ENCODE measurements around the gene FOXF1. TPM values are rescaled to one million over a fixed set of nuclear protein-coding genes. Genes with fewer than 3 reads are reported as not detected.

FOXF1 gene
- total and polyA plus RNA-seq, 9 donors = 0.22 to 1.5 (median 0.45) TPM

DNA sequence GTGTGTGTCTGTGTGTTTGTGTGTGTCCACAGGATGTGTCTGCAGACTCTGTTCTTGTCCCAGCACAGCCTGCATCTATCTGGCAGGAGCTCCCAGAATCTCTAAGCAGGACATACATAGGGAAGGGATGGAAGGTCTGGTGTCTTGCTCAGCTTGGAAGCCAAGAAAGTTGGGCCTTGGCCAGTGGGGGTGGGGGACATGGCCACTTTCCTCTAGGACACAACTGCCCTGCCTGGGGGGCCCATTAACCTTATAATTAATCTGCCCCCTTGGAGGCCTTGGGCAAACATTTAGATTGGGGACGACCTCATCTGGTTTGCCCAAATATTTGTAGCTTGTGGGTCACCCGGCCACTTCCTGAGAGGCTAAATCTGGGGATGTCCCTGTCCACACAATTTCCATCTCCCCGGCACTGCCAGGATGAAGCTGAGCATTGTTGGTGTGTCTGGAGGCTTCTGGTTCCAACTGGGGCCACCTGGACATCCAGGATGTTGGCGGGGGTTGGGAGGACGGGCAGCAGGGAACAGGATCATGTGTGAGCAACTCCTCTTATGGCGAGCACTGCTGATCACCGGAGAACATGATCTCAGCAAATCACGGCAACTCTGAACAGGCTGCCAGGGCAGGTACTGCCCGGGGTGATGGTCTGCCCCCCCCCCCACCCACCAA is 17.2 kb upstream of the FOXF1 start:
- H3K27me3 ChIP-seq = no peaks in the 10 kb centered on the region
- DNase-seq = no peak
- no peak overlapping the region for H3K27ac ChIP-seq
- H3K9me3 ChIP-seq = peaks cover 0 to 3% of the 10 kb centered on the region in 2 donors
- no peaks in the 10 kb centered on the region for H3K4me1 ChIP-seq (ENCODE audit: insufficient read depth)
- intact Hi-C loops (cut with DNase I) = no loop called here
- no peaks in the 10 kb centered on the region for H3K36me3 ChIP-seq
- TF ChIP-seq POLR2A (IDR thresholded peaks at IDR 0.05) (no peak), CTCF (IDR thresholded peaks at IDR 0.05) (no peak), EP300 (IDR thresholded peaks at IDR 0.05) (no peak)
- 24 to 37% (median 24%) methylated on average over 9 of the region's 9 CpGs for WGBS, 3 donors
- no peak overlapping the region for H3K4me3 ChIP-seq

GRCh38 chr16:86494039-86494564 is 16.2 kb upstream of the FOXF1 start:
- WGBS, 3 donors = 6 to 10% (median 6%) methylated on average over 22 of the region's 22 CpGs
- no peaks in the 10 kb centered on the region for H3K27me3 ChIP-seq
- no peak overlapping the region for H3K4me3 ChIP-seq
- TF ChIP-seq POLR2A (IDR thresholded peaks at IDR 0.05) = no peak
- no peak for TF ChIP-seq EP300 (IDR thresholded peaks at IDR 0.05)
- TF ChIP-seq CTCF (IDR thresholded peaks at IDR 0.05) = no peak
- peaks cover 0 to 3% of the 10 kb centered on the region in 2 donors for H3K9me3 ChIP-seq
- H3K27ac ChIP-seq = no peak overlapping the region
- H3K4me1 ChIP-seq (ENCODE audit: insufficient read depth) = no peaks in the 10 kb centered on the region
- H3K36me3 ChIP-seq = no peaks in the 10 kb centered on the region
- intact Hi-C loops (cut with DNase I) = no loop called here
- DNase-seq = no peak

DNA sequence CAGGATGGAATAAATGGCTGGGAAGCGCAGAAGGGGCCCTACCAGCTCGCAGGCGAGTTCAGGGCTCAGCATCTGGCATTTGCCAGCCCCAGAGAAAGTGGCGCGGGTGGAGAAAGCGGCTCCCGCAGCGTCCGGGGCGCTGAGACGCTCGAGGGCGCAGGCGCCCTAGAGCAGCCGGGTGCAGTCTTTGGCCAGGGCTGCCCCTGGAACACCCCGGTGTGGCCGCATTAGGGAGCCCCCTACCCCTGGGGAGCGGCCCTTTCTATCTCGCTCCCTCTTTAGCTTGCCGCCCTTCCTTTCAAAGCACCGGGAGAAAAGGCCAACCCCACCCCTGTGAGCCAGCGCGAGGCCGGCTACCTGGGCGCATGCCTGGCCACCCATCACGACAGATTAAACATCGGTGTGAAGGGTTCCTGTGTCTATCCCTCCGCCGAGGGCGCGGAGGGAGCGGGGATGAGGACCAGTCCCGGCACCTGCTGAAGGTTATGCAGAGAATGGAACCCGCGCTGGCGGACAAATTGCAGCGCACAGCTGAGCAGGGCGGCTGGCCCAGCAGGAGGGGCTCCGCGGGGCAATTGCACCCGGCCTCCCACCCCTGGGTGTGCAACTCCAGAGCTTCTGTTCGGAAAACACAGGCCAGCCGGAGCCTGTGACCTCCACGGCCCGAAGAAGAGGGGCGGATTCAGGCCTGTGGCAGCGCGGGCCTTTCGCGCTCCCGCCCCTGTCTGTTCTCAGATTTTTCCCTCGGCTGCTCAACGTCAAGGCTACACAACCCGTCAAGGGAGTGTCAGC is 15.6 kb upstream of the FOXF1 start:
- Histone ChIP-seq H3K4me1 (ENCODE audit: insufficient read depth) (no peaks in the 10 kb centered on the region), H3K27me3 (no peaks in the 10 kb centered on the region), H3K4me3 (no peak overlapping the region), H3K27ac (no peak overlapping the region), H3K9me3 (no peaks in the 10 kb centered on the region), H3K36me3 (no peaks in the 10 kb centered on the region)
- TF ChIP-seq CTCF (IDR thresholded peaks at IDR 0.05) (no peak), EP300 (IDR thresholded peaks at IDR 0.05) (no peak), POLR2A (IDR thresholded peaks at IDR 0.05) (no peak)
- intact Hi-C loops (cut with DNase I) = no loop called here
- DNase-seq = no peak
- 7 to 15% (median 8%) methylated on average over 39 to 54 of the region's 54 CpGs for WGBS, 3 donors

- WGBS, 3 donors = 8 to 12% (median 11%) methylated on average over 10 of the region's 10 CpGs
- no peaks in the 10 kb centered on the region for H3K4me1 ChIP-seq (ENCODE audit: insufficient read depth)
- H3K9me3 ChIP-seq = no peaks in the 10 kb centered on the region
- H3K27ac ChIP-seq = no peak overlapping the region
- no peak for TF ChIP-seq POLR2A (IDR thresholded peaks at IDR 0.05)
- no peak for TF ChIP-seq CTCF (IDR thresholded peaks at IDR 0.05)
- TF ChIP-seq EP300 (IDR thresholded peaks at IDR 0.05) = no peak
- H3K27me3 ChIP-seq = no peaks in the 10 kb centered on the region
- H3K36me3 ChIP-seq = no peaks in the 10 kb centered on the region
- H3K4me3 ChIP-seq = no peak overlapping the region
- no peak for DNase-seq
- intact Hi-C loops (cut with DNase I) = no loop called here
Observed at GRCh38 chr16:86495357-86495701, 15.0 kb upstream of the FOXF1 start.
